ENCODE data around the gene CST11. TPM values are rescaled to one million over a fixed set of nuclear protein-coding genes. Genes with fewer than 3 reads are reported as not detected.

CST11 gene
- total and polyA plus RNA-seq, 2 donors (not counting 3 experiments of a cell fraction or from before 2014, with no cell fraction given), result not detected

DNA sequence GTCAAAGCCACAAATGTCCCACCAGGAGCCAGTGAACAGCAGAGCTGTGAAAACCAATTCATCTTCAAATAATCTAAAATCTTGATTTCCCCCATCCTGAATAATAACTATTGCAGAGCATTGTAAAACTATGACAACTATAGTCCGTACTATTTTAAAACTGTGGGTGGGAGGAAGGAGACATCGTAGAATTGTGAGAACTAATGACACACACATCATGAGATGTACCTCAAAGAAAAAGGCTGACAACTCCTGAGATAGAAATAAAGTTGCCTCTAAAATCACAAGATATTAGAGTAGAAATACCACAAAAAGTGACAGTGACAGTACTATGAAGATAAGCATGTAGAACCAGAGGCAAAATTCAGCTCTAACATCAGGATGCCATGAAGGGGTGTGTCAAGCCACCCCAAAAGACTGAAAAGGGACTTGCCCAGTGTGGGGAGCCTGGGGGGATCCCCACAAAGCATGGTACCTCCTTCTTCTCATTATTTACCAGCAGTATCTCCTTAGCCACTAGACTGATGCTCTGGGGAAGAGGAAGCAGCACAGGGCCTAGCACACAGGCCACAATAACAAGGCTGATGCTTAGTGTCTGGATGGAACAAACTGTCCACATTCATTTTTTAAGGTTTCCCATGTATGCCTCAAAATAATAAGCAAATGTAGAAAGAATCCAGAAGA is 44.8 kb downstream of the CST11 start:
- H3K27ac ChIP-seq (ENCODE audit: insufficient read depth, low read depth, low read length), result no peak overlapping the region
- no peak overlapping the region for H3K4me2 ChIP-seq (ENCODE audit: insufficient read depth, low read length)
- no peaks in the 10 kb centered on the region for H3K27me3 ChIP-seq (ENCODE audit: control insufficient read depth in 2 of 2, insufficient read depth in 2 of 2, low read length in 2 of 2)
- no peak overlapping the region for H3K9ac ChIP-seq (replicated peaks; ENCODE audit: extremely low read depth, insufficient read depth, low read length)
- ChIA-PET POLR2A (no interaction called here), CTCF (no interaction called here)
- no peak overlapping the region for H3K4me3 ChIP-seq (replicated peaks in 1 of 3; ENCODE audit: insufficient read depth in 1 of 3, low read depth in 1 of 3, low read length in 3 of 3)
- no peak for DNase-seq (ENCODE audit: low read depth, low spot score)
- TF ChIP-seq POLR2AphosphoS5 (IDR thresholded peaks at IDR 0.05; ENCODE audit: insufficient read depth, low read depth, low read length), result no peak
- TF ChIP-seq POLR2A (IDR thresholded peaks at IDR 0.05; ENCODE audit: low read depth, low read length), result no peak
- TF ChIP-seq, protein P1, sequence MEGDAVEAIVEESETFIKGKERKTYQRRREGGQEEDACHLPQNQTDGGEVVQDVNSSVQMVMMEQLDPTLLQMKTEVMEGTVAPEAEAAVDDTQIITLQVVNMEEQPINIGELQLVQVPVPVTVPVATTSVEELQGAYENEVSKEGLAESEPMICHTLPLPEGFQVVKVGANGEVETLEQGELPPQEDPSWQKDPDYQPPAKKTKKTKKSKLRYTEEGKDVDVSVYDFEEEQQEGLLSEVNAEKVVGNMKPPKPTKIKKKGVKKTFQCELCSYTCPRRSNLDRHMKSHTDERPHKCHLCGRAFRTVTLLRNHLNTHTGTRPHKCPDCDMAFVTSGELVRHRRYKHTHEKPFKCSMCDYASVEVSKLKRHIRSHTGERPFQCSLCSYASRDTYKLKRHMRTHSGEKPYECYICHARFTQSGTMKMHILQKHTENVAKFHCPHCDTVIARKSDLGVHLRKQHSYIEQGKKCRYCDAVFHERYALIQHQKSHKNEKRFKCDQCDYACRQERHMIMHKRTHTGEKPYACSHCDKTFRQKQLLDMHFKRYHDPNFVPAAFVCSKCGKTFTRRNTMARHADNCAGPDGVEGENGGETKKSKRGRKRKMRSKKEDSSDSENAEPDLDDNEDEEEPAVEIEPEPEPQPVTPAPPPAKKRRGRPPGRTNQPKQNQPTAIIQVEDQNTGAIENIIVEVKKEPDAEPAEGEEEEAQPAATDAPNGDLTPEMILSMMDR (IDR thresholded peaks at IDR 0.05; ENCODE audit: extremely low read depth in 1 of 2, insufficient read depth in 1 of 2, low read depth in 1 of 2, low read length in 2 of 2), result no peak
- TF ChIP-seq, protein P2, sequence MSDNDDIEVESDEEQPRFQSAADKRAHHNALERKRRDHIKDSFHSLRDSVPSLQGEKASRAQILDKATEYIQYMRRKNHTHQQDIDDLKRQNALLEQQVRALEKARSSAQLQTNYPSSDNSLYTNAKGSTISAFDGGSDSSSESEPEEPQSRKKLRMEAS (IDR thresholded peaks at IDR 0.05; ENCODE audit: insufficient read depth, insufficient read length), result no peak
- TF ChIP-seq JUN (IDR thresholded peaks at IDR 0.05; ENCODE audit: borderline replicate concordance, insufficient read depth, insufficient read length, low read depth), result no peak
- TF ChIP-seq GATA2 (IDR thresholded peaks at IDR 0.05; ENCODE audit: insufficient read depth, insufficient read length, low read depth, low read length), result no peak
- TF ChIP-seq EZH2 (IDR thresholded peaks at IDR 0.05; ENCODE audit: borderline replicate concordance, low read depth, low read length, severe bottlenecking), result no peak
- TF ChIP-seq FOS (IDR thresholded peaks at IDR 0.05; ENCODE audit: borderline replicate concordance, insufficient read depth, low read length), result no peak
- TF ChIP-seq MYC (IDR thresholded peaks at IDR 0.05; ENCODE audit: low read depth, low read length), result no peak
- no peaks in the 10 kb centered on the region for H3K9me1 ChIP-seq (replicated peaks; ENCODE audit: control insufficient read depth, extremely low read depth, insufficient read depth, low read length)
- no peaks in the 10 kb centered on the region for H3K4me1 ChIP-seq (ENCODE audit: control insufficient read depth, extremely low read depth, insufficient read depth, low read length)
- H3K79me2 ChIP-seq (ENCODE audit: control insufficient read depth, insufficient read depth, low read length), result peaks cover 85% of the 10 kb centered on the region
- BruUV-seq (replicated peaks), result no TSS peak
- no peak overlapping the region for H2AFZ ChIP-seq (ENCODE audit: low read depth, low read length)
- no peaks in the 10 kb centered on the region for H3K9me3 ChIP-seq (replicated peaks; ENCODE audit: control insufficient read depth, insufficient read depth, low read length)
- FAIRE-seq, result no peak
- intact Hi-C loops (cut with micrococcal nuclease) (no loop called here), dilution Hi-C loops (cut with MboI; ENCODE audit: extremely low pct_ligation_motif_present, low sequenced_read_pairs) (no loop called here)
- peaks cover 6% of the 10 kb centered on the region for H4K20me1 ChIP-seq (replicated peaks; ENCODE audit: control insufficient read depth, extremely low read depth, insufficient read depth, low read length)
- H3K36me3 ChIP-seq (ENCODE audit: control insufficient read depth in 2 of 2, extremely low read depth in 1 of 2, insufficient read depth in 2 of 2, low read length in 2 of 2), result no peaks in the 10 kb centered on the region
